Sigmoid colon (tissue), 4 donors: ENCODE measurements around the gene MAP1LC3B.

Experiments used
- EP300 ChIP-seq, 4 donors: sonication (generic); formaldehyde crosslinking; IDR thresholded peaks; one replicate each; pipeline ENCODE4 v1.6.1; 2017; ENCODE audit warnings: antibody characterized with exemption in 4 of 4
- POLR2AphosphoS5 ChIP-seq, 4 donors: sonication (generic); formaldehyde crosslinking; IDR thresholded peaks; one replicate each; pipeline ENCODE4 v1.6.1; 2017; ENCODE audit warnings: antibody characterized with exemption in 4 of 4
- TF ChIP-seq, protein P1 (sequence below), 4 experiments: fragments of 450-650 bp in 3 of 4; fragments of 200-600 bp in 1 of 4; IDR thresholded peaks; one replicate each; pipeline ENCODE4 v1.5.1; 2016 to 2019; ENCODE audit warnings: antibody characterized with exemption in 4 of 4, mild to moderate bottlenecking in 3 of 4, moderate library complexity in 2 of 4

DNA sequence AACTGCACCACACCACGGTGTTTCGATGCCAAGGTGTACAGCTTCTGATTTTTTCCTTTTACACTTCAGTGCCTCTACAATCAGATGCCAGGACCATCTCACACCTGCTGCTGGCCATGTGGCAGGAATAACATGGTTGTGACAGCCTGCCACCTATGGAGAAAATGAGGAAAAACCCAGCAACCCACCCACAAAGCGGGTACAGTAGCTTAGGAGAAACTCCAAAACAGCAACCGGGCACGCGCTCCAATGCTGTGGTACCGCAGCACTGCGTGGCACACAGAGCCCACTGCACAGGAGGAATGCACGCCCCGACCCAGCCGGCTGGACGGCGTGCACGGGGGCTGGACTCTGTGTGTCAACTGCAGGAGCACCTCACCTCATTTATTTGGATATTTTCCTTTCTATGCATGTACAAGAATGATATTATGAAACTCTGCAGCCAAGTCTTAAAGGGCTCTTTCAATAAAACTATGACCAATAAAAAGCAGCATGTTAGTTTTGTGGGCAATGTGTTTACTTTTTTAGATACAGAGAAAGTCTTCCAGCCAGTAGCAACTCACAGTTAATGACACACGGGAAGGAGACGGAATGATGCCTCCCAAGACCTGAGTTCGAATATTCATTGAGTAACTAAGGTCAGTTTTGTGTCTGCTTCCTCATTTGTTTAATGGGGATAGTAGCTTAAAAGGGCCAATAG is 45.9 kb downstream of the MAP1LC3B start:
- TF ChIP-seq, protein P1, sequence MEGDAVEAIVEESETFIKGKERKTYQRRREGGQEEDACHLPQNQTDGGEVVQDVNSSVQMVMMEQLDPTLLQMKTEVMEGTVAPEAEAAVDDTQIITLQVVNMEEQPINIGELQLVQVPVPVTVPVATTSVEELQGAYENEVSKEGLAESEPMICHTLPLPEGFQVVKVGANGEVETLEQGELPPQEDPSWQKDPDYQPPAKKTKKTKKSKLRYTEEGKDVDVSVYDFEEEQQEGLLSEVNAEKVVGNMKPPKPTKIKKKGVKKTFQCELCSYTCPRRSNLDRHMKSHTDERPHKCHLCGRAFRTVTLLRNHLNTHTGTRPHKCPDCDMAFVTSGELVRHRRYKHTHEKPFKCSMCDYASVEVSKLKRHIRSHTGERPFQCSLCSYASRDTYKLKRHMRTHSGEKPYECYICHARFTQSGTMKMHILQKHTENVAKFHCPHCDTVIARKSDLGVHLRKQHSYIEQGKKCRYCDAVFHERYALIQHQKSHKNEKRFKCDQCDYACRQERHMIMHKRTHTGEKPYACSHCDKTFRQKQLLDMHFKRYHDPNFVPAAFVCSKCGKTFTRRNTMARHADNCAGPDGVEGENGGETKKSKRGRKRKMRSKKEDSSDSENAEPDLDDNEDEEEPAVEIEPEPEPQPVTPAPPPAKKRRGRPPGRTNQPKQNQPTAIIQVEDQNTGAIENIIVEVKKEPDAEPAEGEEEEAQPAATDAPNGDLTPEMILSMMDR (IDR thresholded peaks at IDR 0.05), result no peak
- TF ChIP-seq EP300 (IDR thresholded peaks at IDR 0.05), result no peak
- TF ChIP-seq POLR2AphosphoS5 (IDR thresholded peaks at IDR 0.05), result no peak
